Spleen (tissue), 7 donors: Measurements from ENCODE around the gene CATSPER3.

ENCODE experiments used
- CTCF ChIP-seq, 11 experiments: fragments of 200-600 bp in 7 of 11; fragments of 450-650 bp in 4 of 11; sonication (generic) in 4 of 11; IDR thresholded peaks in 8 of 11; conservative IDR thresholded peaks in 3 of 11; 1 replicate in 7 of 11; 2 replicates in 4 of 11; pipeline versions ENCODE4 v1.4.0 to v1.8.0; 2016 to 2021; ENCODE audit warnings: antibody characterized with exemption in 11 of 11, inconsistent platforms in 4 of 11, mild to moderate bottlenecking in 1 of 11
- POLR2A ChIP-seq, 3 donors: fragments of 450-650 bp; IDR thresholded peaks; one replicate each; pipeline ENCODE4 v1.5.1; 2017; ENCODE audit warnings: antibody characterized with exemption in 3 of 3, mild to moderate bottlenecking in 1 of 3
- POLR2AphosphoS5 ChIP-seq, 3 donors: sonication (generic); formaldehyde crosslinking; IDR thresholded peaks; one replicate each; pipeline ENCODE4 v1.5.1; 2017; ENCODE audit warnings: antibody characterized with exemption in 3 of 3
- donor health status: DM: no; HTN: no; CAD: no; lungs with moderate emphysema.
- donor health status: DM: no; HTN: no; CAD: no.
- donor health status: DM: no; HTN: no; CAD: no.

GRCh38 chr5:134968055-134968454 lies 348 bp downstream of the CATSPER3 start:
- TF ChIP-seq POLR2A (IDR thresholded peaks at IDR 0.05) (no peak), POLR2AphosphoS5 (IDR thresholded peaks at IDR 0.05) (no peak), CTCF (IDR thresholded peaks at IDR 0.05 in 8 of 11, conservative IDR thresholded peaks at IDR 0.05 in 3 of 11) (no peak)
